ENCODE results near the gene PRRC2B.
"Not testable (repeated sequence)": the region's sequence is repeated elsewhere in the genome, so short reads cannot be mapped to it uniquely, and the experiment has no call there.

Gene PRRC2B

GRCh38 chr9:131387394-131387793, 6.5 kb upstream of the PRRC2B start:
- no peak for DNase-seq

GRCh38 chr9:131391020-131391419, 2.9 kb upstream of the PRRC2B start:
- no peak for DNase-seq

- no peak for DNase-seq
Measured at GRCh38 chr9:131391504-131391903, 2.4 kb upstream of the PRRC2B start.

GRCh38 chr9:131394464-131395156, 724 bp downstream of the PRRC2B start:
- no peak for DNase-seq

GRCh38 chr9:131395157-131396098, 1.5 kb downstream of the PRRC2B start:
- no peak for DNase-seq

DNA sequence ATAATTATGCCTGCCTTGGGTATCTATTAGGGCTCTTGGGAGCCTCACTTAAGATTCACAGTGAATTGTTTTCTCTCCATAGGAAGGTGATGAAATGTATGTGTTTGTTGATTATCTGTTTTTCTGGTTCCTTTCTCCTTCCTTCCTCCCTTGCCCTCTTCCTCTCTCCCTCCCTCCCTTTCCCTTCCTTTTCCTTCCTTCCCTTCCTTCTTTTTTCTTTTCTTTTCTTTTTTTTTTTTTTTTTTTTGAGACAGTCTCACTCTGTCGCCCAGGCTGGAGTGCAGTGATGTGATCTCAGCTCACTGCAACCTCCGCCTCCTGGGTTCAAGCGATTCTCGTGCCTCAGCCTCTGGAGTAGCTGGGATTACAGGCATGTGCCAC, 2.2 kb downstream of the PRRC2B start:
- not testable (repeated sequence) for DNase-seq

DNA sequence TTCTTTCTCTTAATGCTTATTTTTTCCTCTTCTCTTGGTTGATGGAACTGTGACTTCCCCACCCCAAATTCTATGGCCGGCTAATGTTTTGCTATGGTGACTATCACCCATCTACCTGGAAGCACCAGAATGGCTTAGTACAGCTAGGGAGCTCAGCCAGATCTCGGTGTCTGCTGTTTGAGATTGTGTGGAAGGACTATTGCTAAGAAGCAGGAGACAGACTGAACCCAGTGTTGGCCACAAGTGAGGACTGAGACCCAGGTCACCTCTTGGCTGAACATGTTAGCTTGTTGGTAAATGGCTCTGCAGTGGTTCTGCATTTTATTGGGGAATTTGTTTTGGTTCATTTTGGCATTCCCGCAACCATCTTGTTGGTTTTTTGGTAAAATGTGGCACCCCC, 2.7 kb downstream of the PRRC2B start:
- DNase-seq, result no peak

GRCh38 chr9:131397100-131397790, 3.4 kb downstream of the PRRC2B start:
- no peak for DNase-seq

DNA sequence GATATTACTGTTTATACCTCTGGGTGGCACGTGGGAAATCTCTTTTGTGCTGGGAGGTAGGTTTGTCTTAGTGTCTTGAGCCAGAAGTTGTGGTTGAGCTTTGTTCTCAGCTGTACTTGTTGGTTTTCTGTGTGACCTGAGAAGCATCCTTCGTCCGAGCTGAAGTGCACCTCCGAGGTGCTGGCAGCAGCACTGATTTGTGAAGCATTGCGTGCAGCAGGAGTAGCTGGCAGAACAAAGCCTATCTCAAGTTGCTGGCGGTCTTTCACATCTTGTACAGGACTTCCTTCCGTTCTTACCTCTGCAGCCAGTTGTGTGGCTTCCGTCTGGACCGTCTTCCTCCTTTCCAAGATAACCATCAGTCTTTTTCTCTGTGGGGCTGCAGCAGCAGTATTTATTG, 4.3 kb downstream of the PRRC2B start:
- no peak for DNase-seq

DNA sequence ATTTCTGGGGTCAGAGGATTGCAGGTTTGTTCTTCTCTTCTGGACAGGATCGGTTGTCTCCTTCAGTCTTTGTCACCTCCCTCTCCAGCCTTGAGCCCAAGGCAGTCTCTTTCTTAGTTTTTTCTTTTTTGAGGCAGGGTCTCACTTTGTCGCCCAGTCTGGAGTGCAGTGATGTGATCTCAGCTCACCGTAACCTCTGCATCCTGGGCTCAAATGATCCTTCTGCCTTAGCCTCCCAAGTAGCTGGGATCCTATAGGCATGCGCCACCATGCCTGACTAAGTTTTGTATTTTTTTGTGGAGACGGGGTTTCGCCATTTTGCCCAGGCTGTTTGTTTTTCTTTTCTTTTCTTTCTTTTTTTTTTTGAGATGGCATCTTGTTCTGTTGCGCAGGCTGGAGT, 6.1 kb downstream of the PRRC2B start:
- no peak for DNase-seq

DNA sequence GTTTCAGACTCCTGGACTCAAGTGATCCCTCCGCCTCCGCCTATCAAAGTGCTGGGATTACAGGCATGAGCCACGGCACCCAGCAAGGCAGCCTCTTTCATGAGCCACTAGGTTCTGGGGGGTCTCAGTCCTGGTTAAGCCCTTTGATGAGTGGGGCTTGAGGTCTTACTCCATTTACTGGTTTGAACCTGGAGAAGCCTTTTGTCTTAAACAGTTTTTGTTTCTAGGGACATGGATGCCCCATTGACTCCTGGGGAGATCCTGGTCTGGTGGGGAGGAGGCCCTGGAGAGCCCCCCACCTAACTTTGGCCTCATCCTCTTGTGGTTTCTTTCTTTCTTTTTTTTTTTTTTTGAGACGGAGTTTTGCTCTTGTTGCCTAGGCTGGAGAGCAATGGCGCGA, 6.7 kb downstream of the PRRC2B start:
- no peak for DNase-seq

DNA sequence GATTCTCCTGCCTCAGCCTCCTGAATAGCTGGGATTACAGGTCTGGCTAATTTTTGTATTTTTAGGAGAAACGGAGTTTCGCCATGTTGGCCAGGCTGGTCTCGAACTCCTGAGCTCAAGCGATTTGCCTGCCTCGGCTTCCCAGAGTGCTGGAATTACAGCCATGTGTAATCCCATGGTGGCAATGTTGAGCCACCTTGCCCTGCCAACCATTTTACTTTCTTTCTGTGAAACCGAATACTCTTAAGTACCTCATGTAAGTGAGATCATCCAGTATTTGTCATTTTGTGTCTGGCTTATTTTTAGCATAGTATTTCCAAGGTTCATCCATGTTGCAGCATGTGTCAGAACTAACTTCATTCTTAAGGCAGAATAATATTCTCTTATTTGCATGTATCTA, 8.2 kb downstream of the PRRC2B start:
- DNase-seq, result no peak

DNA sequence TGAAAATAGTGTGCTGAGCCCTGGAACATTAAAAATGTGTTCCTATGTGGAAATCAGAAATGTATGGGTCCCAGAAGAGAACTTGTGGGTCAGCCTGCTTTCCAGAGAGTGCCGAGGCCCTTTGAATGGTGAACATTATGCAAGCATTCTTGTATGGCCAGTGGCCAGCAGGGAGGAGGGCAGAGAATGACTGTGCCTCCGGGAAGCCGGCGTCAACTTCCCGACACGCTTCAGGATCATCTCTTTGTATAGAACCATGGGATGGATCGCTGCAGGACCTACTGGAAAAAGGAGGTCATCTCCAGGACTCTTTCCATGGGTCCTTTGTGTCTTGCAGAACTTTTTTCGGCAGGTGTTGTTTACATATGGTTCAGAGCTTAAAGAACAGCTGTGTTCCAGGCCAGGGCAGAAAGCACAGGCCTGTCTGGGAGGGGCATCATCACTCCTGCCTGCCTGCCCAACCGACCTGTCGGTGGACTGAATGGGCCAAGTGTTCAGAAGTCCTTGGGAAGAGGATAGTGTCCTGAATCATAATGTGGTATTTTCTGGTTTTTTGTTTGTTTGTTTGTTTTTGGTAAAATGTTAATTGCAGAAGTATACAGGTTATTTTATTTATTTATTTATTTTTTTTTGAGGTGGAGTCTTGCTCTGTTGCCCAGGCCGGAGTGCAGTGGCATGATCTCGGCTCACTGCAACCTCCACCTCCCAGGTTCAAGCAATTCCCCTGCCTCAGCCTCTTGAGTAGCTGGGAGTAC, 9.0 kb downstream of the PRRC2B start:
- DNase-seq, result no peak

GRCh38 chr9:131403493-131403773, 9.5 kb downstream of the PRRC2B start:
- no peak for DNase-seq

DNA sequence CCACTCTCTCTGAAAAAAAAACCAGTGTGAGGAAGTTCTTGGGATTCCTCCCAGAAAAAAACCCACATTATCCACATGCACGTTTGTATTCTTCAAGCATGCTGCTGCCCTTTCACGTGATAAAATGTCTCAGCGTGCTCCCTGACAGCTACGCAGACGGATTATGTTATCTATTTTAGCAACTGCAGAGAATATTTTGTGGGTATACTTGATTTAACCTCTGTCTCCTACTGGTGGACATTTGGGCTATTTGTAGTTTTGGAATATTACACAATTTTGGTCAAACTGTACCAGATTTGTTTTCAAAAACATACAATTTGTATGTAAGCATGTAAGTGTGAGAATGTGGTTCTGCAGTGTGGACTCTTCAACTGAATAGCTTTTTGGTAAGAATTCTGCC, 10.7 kb downstream of the PRRC2B start:
- DNase-seq, result no peak

DNA sequence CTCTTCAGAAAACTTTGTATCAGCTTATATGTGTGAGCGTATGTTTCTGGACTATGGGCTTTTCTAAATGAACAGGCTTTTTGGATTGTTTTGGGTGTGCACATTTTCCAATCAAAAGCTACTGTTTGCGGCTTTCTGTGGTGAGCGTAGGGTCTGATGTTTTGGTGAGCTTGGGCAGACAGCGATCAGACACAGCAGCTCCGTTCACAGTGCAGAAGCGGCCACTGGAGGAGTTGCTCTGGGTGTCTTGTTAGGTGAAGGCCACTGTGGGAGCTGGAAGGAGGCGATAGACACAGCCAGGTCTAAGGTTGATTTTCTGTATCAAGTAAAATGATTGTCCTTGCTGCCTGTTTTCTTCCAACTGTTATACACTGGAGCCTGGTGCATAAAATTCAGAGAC, 11.1 kb downstream of the PRRC2B start:
- DNase-seq, result no peak

DNA sequence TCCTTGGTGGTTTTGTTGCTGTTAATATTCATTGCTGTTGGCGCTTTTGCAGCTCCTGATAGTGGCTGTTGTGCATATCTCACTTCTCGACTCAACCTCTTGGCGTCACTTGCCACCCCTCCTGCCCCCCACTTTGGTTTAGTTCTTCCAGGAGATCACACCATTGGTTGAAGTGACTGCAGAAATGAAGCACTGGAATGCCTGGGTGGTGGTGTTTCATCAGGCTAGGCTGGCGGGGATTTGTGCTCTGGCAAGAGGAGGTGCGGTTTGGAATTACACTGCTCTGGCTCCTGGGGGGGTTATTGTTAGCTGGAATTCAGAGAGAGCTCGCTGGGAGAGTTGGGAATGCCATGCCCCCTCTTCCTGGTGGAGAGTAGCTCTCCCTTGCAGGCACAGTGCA, 11.5 kb downstream of the PRRC2B start:
- DNase-seq, result no peak

GRCh38 chr9:131405858-131406537, 12.1 kb downstream of the PRRC2B start:
- DNase-seq, result no peak

- no peak for DNase-seq
Measured at GRCh38 chr9:131406563-131407436, 12.9 kb downstream of the PRRC2B start.

DNA sequence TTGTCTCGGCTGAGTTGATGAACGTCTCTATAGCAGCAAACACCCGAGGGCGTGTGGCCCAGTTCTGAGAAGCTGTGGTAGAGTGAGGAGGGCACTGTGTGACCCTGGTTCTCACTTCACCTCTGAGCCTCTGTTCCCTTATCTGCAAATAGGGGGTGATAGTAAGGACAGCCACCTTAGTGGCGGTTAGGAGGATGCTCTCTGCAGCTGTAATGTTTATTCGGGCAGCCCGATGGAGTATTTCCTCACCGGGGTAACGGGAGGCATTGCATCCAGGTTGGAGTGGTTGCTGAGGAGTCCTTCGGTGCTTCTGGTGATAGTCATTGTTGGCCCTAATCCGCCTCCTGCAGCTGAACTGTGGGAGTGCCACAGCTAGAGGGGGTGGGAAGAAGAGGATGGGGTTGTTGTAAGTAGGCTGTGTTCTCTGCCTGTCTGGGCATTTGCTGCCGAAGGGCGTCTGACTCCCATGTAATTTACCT, 13.9 kb downstream of the PRRC2B start:
- DNase-seq, result peak in 1 of 2 experiments; percentile 19

DNA sequence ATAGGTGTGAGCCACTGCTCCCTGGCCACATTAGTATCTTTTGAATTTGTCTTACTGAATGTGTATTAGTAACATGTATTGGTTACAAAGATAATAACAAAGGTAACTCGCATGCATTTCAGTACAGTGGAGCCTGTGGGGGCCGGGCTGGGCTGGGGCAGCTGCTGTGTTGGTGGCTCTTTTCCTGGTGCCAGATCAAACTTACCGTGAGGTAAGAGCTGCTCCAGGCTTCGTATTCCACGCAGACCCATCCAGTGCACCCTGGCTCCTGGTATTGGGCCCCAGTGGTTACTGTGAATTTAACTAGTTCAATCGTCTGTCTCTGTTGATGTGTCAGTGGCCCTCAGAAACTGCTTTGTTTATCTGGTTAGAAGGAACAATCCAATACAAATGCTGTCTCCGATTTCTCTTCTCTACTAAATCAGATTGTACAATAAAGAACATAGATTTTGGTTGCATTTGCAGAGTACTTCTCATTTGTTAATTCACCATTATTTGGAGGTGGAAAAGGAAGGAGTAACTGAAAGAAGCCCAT, 15.6 kb downstream of the PRRC2B start:
- DNase-seq, result no peak

All from NCI-H187 (cell line).